Stimulated activated CD4-positive, alpha-beta T cell treated with anti-CD3 and anti-CD28 coated beads, Interleukin-1b, Interleukin-23, amount 100 ng/mL, for 1 hour (primary cell): ENCODE data around the gene CERS2.
A peak's percentile ranks its signal among the peaks of the same experiment; 100 is the strongest.

ENCODE experiments used
- DNase-seq, 2 donors: peaks; one replicate each; pipeline ENCODE4 v3.0.0-alpha.2; 2020; ENCODE audit warnings: low read depth in 2 of 2

The CERS2 gene

DNA sequence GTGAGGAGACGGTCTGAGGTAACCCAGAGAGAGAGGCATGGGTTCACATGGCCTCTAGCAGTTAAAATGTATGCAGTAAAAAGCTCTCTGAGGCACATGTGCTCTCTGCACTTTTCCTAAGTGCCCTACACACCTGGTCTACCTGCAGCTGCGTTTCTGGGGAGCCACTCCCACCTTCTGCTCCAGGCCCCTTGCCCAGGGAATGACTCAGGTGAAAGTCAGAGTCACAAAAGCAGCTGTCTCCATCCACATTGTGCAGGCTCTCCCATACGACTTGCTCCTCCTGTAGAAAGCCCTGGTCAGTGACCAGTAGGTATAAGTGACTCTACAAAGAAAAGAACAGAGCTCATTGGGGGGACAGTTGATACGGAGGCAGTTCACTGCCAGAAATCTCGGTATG, 23.3 kb upstream of the CERS2 start:
- no peak for DNase-seq

- DNase-seq = no peak
Measured at GRCh38 chr1:150997126-150997872, 22.7 kb upstream of the CERS2 start.

DNA sequence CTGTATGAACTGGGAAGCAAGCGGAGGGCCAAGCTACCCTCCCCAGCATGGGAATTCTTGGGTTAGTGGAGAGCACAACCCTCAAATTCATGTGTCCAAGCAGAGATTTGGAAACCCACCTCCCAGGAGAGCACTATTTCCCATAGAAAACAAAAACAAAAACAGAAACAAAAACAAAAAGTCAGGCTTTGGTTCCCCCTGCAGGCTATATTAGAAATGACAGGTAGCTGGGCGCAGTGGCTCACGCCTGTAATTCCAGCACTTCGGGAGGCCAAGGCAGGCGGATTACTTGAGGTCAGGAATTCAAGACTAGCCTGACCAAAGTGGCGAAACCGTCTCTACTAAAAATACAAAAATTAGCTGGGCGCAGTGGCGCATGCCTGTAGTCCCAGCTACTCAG, 21.3 kb upstream of the CERS2 start:
- no peak for DNase-seq

DNA sequence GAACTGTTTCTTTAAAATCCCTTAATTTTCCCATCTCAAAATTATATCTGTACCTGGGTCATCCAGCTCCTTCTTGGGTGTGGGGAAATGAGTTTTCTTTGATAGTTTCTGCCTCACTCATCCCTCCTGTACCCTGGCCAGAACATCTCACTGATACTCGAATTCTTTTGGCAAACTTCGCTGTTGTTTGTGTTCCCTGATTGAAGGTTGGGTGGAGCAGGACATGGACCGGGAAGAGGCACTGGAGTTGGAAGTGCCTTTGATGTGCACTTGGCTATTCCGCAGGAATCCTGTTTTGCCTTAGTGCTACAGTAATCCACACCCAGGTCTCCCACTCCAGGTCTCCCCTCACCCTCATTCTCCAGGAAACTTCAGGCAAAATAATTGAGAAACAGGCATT, 20.8 kb upstream of the CERS2 start:
- no peak for DNase-seq

DNA sequence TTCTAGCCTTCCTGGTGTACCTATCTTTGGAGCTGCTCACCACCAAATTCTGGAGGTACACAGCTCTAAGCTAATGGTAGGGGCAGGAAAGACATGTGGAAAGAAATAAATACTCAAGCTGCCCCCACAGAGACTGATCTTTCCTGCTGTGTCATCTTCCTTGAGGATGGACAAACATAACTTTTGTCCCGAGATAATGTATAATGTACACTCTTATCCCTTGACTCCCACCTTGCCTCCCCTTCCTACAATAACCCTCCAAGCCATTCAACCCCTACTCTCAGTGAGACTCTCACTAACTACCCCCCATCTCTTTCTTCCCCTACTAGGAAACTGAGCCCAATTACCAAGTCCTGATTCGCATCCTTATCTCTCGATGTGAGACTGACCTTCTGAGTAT, 19.6 kb upstream of the CERS2 start:
- DNase-seq = no peak

GRCh38 chr1:150992626-150993025, 18.0 kb upstream of the CERS2 start:
- DNase-seq = no peak

GRCh38 chr1:150987924-150988323, 13.3 kb upstream of the CERS2 start:
- no peak for DNase-seq

GRCh38 chr1:150985179-150985825, 10.7 kb upstream of the CERS2 start:
- DNase-seq = no peak

GRCh38 chr1:150981805-150982712, 7.4 kb upstream of the CERS2 start, which contains the start of gene ANXA9:
ANXA9 (plus strand) TSS chr1:150982292; CDS start chr1:150983106, 814 bp downstream.
- DNase-seq = no peak

DNA sequence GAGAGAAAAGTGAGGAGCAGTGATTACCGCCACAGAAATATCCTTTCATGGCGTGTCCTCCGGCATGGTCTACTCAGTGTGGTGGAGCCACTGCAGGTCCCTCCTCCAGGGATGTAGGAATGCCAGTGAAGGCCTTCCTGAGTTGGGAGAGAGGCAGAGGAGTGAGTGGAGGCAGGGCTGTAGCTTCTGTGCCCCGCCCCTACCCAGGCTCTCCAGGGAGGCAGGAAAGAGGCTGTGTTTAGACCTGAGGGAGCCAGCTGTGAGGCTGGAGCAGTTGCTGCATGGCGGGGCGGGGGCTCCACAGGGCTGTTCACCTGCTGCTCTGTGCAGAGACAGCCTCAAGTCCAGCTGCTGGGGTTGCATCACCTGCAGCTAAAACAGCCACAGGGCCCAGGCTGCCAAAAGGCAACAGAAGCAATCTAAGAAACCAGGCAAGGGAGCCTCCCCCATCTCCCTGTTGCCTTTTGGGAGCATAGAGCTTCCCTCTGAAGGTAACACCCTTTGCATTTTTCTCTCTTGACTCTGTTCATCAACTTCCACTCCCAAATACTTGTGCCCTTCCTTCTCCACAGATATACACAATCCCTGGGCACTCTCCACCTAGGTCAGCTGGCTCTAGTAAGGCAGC, 6.7 kb upstream of the CERS2 start:
- DNase-seq = no peak

DNA sequence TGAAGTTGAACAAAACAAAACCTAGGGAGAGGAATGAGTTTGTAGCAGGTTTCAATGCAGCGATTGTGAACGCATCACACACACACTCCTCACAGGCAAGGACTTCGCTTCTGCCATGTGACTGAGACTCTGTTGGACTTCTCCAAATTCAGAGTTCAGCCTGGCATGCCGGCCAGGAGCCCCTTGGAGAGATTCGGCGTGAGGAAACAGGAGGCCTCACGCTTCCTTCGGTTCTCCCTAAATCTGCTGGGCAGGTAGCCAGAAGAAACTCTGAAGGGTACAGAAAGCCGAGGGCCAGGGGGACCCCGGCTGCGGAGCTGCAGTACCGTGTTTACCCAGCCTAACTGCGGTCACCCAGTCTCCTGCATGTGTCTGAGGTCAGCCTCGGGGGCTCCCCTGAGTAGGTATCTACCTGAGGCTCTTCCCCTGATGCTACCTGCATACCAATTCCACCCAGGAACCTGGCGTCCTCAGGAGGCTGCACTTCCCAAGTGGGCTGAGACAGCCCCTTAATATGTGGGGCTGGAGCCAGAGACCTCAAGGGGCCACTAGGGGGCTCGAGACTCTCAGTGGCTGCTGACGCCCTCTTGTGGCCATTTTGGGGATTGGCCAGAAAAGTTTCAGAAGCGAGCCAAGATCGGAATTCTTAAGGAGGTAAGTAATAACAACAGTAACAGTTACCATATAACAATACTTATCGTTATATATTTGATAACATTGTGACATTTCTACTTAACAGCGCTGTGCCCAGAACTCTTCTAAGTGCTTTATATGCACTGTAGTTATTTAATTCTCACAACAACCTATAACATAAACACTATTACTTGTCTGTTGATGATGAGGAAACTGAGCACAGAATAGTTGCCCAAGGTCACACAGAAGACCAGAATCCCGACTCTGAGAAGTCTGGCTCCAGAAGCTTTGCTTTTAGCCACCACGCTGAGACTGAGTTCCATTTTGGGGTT, 4.7 kb upstream of the CERS2 start:
- DNase-seq = peak; percentile 77 to 85

DNA sequence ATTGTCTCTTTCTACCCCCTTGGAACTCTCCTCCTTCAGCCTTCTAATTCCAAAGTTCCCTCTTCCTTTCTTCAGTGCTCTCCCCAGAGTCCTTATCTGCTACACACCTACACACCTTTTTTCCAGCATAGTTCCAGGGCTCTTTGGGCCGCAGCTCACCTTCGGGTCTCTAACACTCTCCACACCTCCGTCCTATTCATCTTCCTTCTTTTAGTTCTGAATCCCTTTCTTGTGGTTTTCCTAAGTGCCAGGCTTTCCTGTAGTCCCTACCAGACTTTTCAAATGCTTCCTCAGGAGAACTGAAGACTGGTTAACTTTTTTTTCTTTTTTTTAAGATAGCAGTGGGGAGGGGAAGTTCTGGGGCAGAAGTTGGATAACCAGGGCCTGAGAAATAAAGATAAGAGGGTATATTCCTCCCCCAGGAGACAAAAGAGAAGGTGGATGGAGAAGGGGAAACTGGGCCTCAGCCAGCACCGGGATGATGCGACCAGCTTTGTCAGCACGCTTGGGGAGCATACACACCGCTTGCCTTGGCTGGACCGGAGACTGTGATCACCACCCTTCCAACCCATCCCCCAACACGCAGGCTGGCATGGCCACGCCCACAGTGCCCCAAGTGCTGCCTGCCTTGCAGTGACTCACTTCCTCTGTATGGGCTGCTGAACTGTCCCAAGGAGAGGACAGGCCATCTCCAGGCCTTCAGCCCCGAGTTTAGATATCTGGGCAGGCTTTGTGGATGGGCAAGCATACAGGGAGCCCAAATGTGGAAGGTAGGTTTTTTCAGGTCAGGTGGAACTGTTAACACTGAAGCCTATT, 2.5 kb upstream of the CERS2 start:
- peak in 1 of 2 donors; percentile 37 for DNase-seq

DNA sequence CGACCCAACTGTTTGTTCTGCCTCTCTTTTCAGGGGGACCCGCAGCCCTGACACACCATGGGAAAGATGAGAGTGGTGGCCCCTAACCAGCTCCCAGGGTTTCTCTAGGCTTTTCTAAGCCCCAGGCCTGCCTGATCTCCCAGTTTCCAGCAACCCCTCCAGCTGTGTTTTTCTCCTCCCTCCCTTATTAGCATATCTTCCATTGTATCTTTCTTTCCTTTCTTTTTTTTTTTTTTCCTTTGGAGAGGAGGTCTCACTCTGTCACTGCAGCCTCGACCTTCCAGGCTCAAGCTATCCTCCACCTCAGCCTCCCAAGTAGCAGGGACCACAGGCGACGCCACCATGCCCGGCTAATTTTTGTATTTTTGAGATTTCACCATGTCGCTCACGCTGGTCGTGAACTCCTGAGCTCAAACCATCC, 1.8 kb upstream of the CERS2 start:
- DNase-seq = no peak

- no peak for DNase-seq
Measured at GRCh38 chr1:150973836-150974579, 627 bp downstream of the CERS2 start.

GRCh38 chr1:150973258-150973835, 1.3 kb downstream of the CERS2 start:
- DNase-seq = no peak

- no peak for DNase-seq
Measured at GRCh38 chr1:150972417-150972940, 2.2 kb downstream of the CERS2 start.

GRCh38 chr1:150971583-150972416, 2.8 kb downstream of the CERS2 start:
- no peak for DNase-seq
